ENCODE measurements around the gene ZNF280D. TPM values are rescaled to one million over a fixed set of nuclear protein-coding genes. Genes with fewer than 3 reads are reported as not detected.

The ZNF280D gene
- total and polyA plus RNA-seq, 4 donors = 9.3 to 88.4 (median 28.2) TPM

DNA sequence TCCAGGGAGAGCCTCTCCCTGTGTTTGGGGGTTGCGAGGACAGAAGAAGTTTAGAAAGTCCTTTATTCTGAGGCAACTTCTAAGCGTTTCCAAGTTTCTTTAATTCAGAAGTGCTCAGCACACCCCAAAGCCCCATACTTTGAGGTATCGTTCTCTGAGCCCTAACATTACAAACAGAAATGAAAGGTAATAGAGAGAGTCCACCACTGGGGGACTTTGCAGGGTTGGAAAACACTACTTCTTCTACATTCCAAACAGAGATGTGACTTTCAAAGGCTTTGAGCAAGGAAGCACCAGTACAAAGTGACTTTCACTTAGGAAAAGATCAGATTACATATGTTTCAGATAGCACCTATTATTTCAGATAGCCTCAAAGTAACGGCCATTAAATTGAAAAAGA, 6.2 kb upstream of the ZNF280D start:
- ATAC-seq (ENCODE audit: insufficient read depth, low FRiP score) (no peak), DNase-seq (no peak)
- H3K4me1 ChIP-seq (ENCODE audit: control insufficient read depth in 5 of 5, insufficient read depth in 5 of 5, low read length in 5 of 5) = no peaks in the 10 kb centered on the region
- no peak overlapping the region for H3K9ac ChIP-seq (ENCODE audit: insufficient read depth in 1 of 2, low read length in 2 of 2)
- TF ChIP-seq, protein P1, sequence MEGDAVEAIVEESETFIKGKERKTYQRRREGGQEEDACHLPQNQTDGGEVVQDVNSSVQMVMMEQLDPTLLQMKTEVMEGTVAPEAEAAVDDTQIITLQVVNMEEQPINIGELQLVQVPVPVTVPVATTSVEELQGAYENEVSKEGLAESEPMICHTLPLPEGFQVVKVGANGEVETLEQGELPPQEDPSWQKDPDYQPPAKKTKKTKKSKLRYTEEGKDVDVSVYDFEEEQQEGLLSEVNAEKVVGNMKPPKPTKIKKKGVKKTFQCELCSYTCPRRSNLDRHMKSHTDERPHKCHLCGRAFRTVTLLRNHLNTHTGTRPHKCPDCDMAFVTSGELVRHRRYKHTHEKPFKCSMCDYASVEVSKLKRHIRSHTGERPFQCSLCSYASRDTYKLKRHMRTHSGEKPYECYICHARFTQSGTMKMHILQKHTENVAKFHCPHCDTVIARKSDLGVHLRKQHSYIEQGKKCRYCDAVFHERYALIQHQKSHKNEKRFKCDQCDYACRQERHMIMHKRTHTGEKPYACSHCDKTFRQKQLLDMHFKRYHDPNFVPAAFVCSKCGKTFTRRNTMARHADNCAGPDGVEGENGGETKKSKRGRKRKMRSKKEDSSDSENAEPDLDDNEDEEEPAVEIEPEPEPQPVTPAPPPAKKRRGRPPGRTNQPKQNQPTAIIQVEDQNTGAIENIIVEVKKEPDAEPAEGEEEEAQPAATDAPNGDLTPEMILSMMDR (IDR thresholded peaks at IDR 0.05; ENCODE audit: control extremely low read depth, extremely low read depth) = no peak
- H3K4me3 ChIP-seq = no peak overlapping the region
- WGBS, 2 donors = 89 to 90% methylated on average over 4 of the region's 4 CpGs
- H3K36me3 ChIP-seq (ENCODE audit: control insufficient read depth in 4 of 4, insufficient read depth in 4 of 4, low read length in 4 of 4) = no peaks in the 10 kb centered on the region
- no peaks in the 10 kb centered on the region for H3K27me3 ChIP-seq (ENCODE audit: control insufficient read depth in 3 of 3, insufficient read depth in 3 of 3, low read length in 2 of 3)
- H3K27ac ChIP-seq (ENCODE audit: low read depth in 1 of 2, low read length in 1 of 2) = no peak overlapping the region
- H3K9me3 ChIP-seq (ENCODE audit: control insufficient read depth in 4 of 4, insufficient read depth in 3 of 4, low read length in 3 of 4) = no peaks in the 10 kb centered on the region

DNA sequence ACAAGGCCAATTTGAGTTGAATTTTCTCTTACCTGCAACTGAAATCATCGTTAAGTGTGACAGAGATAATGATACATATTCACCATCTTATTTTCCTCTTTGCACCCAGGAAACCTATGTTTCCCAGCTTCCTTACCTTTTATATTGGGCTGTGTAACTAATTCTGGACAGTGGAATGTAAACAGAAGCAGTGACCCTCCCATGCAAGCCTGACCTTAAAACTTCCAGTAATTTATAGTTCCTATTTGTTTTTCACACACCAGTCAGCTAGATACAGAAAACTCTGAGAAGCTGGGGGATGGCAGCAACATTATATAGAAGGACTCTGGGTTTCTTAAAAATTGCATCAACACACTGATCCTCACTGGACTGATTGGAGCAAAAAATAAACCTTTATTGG, 4.5 kb upstream of the ZNF280D start:
- TF ChIP-seq, protein P1 (IDR thresholded peaks at IDR 0.05; ENCODE audit: control extremely low read depth, extremely low read depth) = no peak
- ATAC-seq (ENCODE audit: insufficient read depth, low FRiP score) = no peak
- Histone ChIP-seq H3K27me3 (ENCODE audit: control insufficient read depth in 3 of 3, insufficient read depth in 3 of 3, low read length in 2 of 3) (no peaks in the 10 kb centered on the region), H3K9me3 (ENCODE audit: control insufficient read depth in 4 of 4, insufficient read depth in 3 of 4, low read length in 3 of 4) (no peaks in the 10 kb centered on the region), H3K27ac (ENCODE audit: low read depth in 1 of 2, low read length in 1 of 2) (no peak overlapping the region), H3K4me1 (ENCODE audit: control insufficient read depth in 5 of 5, insufficient read depth in 5 of 5, low read length in 5 of 5) (peaks cover 0 to 3% (median 0%) of the 10 kb centered on the region in 5 donors), H3K4me3 (no peak overlapping the region), H3K9ac (ENCODE audit: insufficient read depth in 1 of 2, low read length in 2 of 2) (no peak overlapping the region), H3K36me3 (ENCODE audit: control insufficient read depth in 4 of 4, insufficient read depth in 4 of 4, low read length in 4 of 4) (no peaks in the 10 kb centered on the region)
- WGBS, 2 donors = 71 to 88% methylated on average over 1 of the region's 1 CpG
- no peak for DNase-seq

DNA sequence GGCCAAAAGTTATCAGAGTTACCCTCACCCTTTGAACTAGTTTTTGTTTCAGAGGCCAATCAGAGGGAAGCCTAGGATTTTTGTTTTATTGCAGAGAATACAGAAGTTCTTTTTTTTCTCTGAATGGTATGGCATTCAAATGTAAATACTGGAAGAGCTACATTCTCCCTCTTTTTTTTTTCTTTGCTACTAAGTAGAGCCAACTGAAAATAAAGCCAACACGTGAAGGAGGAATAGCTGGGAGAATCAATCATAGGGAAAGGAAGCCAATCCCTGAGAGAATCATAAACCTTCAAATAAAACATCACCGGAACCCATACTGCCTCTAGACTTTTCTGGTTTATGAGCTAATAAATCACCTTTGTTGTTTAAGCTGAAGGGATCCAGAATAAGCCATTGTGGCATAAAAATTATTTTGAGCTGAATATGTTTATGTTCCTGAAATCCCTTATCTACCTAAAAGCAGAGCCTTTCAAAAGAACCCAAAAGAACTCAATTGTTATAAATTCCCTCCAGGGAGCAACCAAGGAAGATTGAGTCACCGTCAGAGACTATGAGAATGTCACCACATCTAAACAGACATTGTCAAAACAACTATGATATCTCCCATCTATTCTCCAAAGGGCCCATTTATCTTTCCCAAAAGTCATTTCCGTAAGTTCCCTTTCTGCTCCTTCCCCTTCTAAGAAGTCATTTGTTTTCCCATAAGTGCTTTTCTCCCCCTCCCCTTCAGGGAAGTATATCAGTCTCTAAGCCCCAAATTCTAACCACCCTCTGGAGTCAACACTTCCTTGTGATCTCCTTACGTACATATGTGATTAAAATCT, 3.8 kb upstream of the ZNF280D start:
- Histone ChIP-seq H3K4me3 (no peak overlapping the region), H3K9me3 (ENCODE audit: control insufficient read depth in 4 of 4, insufficient read depth in 3 of 4, low read length in 3 of 4) (no peaks in the 10 kb centered on the region), H3K9ac (ENCODE audit: insufficient read depth in 1 of 2, low read length in 2 of 2) (no peak overlapping the region), H3K27me3 (ENCODE audit: control insufficient read depth in 3 of 3, insufficient read depth in 3 of 3, low read length in 2 of 3) (no peaks in the 10 kb centered on the region), H3K4me1 (ENCODE audit: control insufficient read depth in 5 of 5, insufficient read depth in 5 of 5, low read length in 5 of 5) (peaks cover 0 to 6% (median 3%) of the 10 kb centered on the region in 5 donors), H3K36me3 (ENCODE audit: control insufficient read depth in 4 of 4, insufficient read depth in 4 of 4, low read length in 4 of 4) (no peaks in the 10 kb centered on the region), H3K27ac (ENCODE audit: low read depth in 1 of 2, low read length in 1 of 2) (no peak overlapping the region)
- TF ChIP-seq, protein P1 (IDR thresholded peaks at IDR 0.05; ENCODE audit: control extremely low read depth, extremely low read depth) = no peak
- 48 to 63% methylated on average over 5 of the region's 5 CpGs for WGBS, 2 donors
- ATAC-seq (ENCODE audit: insufficient read depth, low FRiP score) (no peak), DNase-seq (no peak)
